GM12878 (cell line): ENCODE data around the gene KCTD6. TPM values are rescaled to one million over a fixed set of nuclear protein-coding genes. Genes with fewer than 3 reads are reported as not detected.

Experiments
- ATAC-seq: fragments of 200-7000 bp; cut with Tn5 transposase; 3 replicates; pipeline ENCODE4 v1.9.1; 2020; ENCODE audit warnings: mild to moderate bottlenecking, moderate library complexity
- BruUV-seq: library from RNA; stranded (reverse); fragments of 400-500 nt; replicated peaks from 2 replicates; lab custom pipeline; 2021; lab: Mats Ljungman, UMichigan
- CTCF ChIA-PET: fragments of 300-600 bp; sonication (Branson Sonifier 250); formaldehyde crosslinking; extraction: SDS; loops from one replicate; lab custom pipeline; 2021; ENCODE audit warnings: inconsistent platforms; lab: Yijun Ruan, JAX
- POLR2A ChIA-PET: fragments of 350-600 bp; formaldehyde crosslinking; extraction: SDS; loops from one replicate; lab custom pipeline; 2021; ENCODE audit warnings: inconsistent platforms; lab: Charles Lee
- RAD21 ChIA-PET: fragments of 300-600 bp; sonication (Branson Sonifier 250); formaldehyde crosslinking; loops from one replicate; lab custom pipeline; 2023; ENCODE audit warnings: antibody characterized with exemption; ENCODE audit not compliant: unreplicated experiment; lab: Charles Lee
- SMC1A ChIA-PET: fragments of 300-600 bp; sonication (Branson Sonifier 250); formaldehyde crosslinking; loops from one replicate; lab custom pipeline; 2023; ENCODE audit not compliant: unreplicated experiment, uncharacterized antibody; lab: Charles Lee
- DNase-seq: peaks from one replicate; pipeline ENCODE4 v3.0.0-alpha.2; 2011; ENCODE audit warnings: low read depth, low spot score
- FAIRE-seq: peaks from 3 replicates; lab custom pipeline; 2011; peaks lifted over from hg19 to GRCh38; lab: Jason Lieb, UNC
- H2AFZ ChIP-seq: 2 replicates; pipeline ENCODE4 v1.6.0; 2011; ENCODE audit warnings: low read depth, low read length, control low read depth; ENCODE audit not compliant: control insufficient read depth
- H3K27ac ChIP-seq: 2 replicates; pipeline ENCODE4 v1.5.1; 2011; ENCODE audit warnings: control low read depth; ENCODE audit not compliant: control insufficient read depth, insufficient read depth
- H3K27me3 ChIP-seq, 2 experiments: replicated peaks in 1 of 2; 2 replicates each; pipeline versions ENCODE4 v1.6.0 to v1.6.1; 2011; ENCODE audit warnings: low read length in 1 of 2; ENCODE audit not compliant: control insufficient read depth in 2 of 2, insufficient read depth in 2 of 2
- H3K36me3 ChIP-seq, 2 experiments: 2 replicates each; pipeline ENCODE4 v1.5.1; 2011; ENCODE audit warnings: low read length in 1 of 2; ENCODE audit not compliant: control insufficient read depth in 2 of 2, insufficient read depth in 2 of 2
- H3K4me1 ChIP-seq: 2 replicates; pipeline ENCODE4 v1.6.1; 2011; ENCODE audit warnings: mild to moderate bottlenecking, low read length, moderate library complexity, mixed read lengths; ENCODE audit not compliant: control insufficient read depth, insufficient read depth
- H3K4me2 ChIP-seq: 2 replicates; pipeline ENCODE4 v1.6.0; 2011; ENCODE audit warnings: control low read depth; ENCODE audit not compliant: control insufficient read depth, insufficient read depth
- H3K4me3 ChIP-seq: fragments of 200-600 bp; sonication (generic); 2 replicates; pipeline ENCODE4 v1.5.1; 2016
- H3K79me2 ChIP-seq: 2 replicates; pipeline ENCODE4 v1.6.0; 2011; ENCODE audit warnings: low read length; ENCODE audit not compliant: control insufficient read depth, insufficient read depth
- H3K9ac ChIP-seq: 2 replicates; pipeline ENCODE4 v1.8.0; 2011; ENCODE audit warnings: low read length, control low read depth, mixed read lengths; ENCODE audit not compliant: control insufficient read depth, insufficient read depth
- H3K9me3 ChIP-seq: replicated peaks from 3 replicates; pipeline ENCODE4 v1.5.1; 2011; ENCODE audit warnings: mild to moderate bottlenecking, low read length; ENCODE audit not compliant: control insufficient read depth, insufficient read depth
- H4K20me1 ChIP-seq: 2 replicates; pipeline ENCODE4 v1.6.0; 2011; ENCODE audit not compliant: control insufficient read depth, insufficient read depth
- CREB1 ChIP-seq: IDR thresholded peaks from 2 replicates; pipeline ENCODE4 v1.6.1; 2012; ENCODE audit warnings: low read depth, mild to moderate bottlenecking, inconsistent platforms
- HCFC1 ChIP-seq: fragments of 150-350 bp; IDR thresholded peaks from 2 replicates; pipeline ENCODE4 v1.6.1; 2014; ENCODE audit warnings: low read length
- MTA2 ChIP-seq: fragments of 450-650 bp; IDR thresholded peaks from 2 replicates; pipeline ENCODE4 v1.6.1; 2016; ENCODE audit warnings: low read depth, mild to moderate bottlenecking, moderate library complexity
- whole genome bisulfite sequencing: methylation state at CpG from one replicate; pipeline ENCODE4 v1.1.6; 2016; ENCODE audit warnings: low lambda C conversion rate; ENCODE audit not compliant: insufficient replicate concordance, insufficient coverage; ENCODE audit errors: missing lambda C conversion rate; 5-methylcytosine and 5-hydroxymethylcytosine counted together
- in situ Hi-C: fragments of 300-500 bp; cut with MboI; formaldehyde crosslinking; loops from 9 replicates; pipeline ENCODE4 v1.14.3; 2018; ENCODE audit warnings: mixed read lengths
- intact Hi-C: fragments of 100-400 bp; cut with micrococcal nuclease; formaldehyde crosslinking; loops from one replicate; pipeline ENCODE4 v1.14.2; 2022; ENCODE audit not compliant: unreplicated experiment
- polyA plus RNA-seq, 11 experiments: library from polyadenylated mRNA; depleted of rRNA in 4 of 11; unstranded in 6 of 11; stranded (reverse) in 5 of 11; fragments of >200 nt; fragmentation: Nextera tagmentation in 4 of 11; fragmentation: Illumina TruSeq in 1 of 11; extraction: Ambion mirVana in 4 of 11; extraction: Trizol in 1 of 11; gene quantifications; 1 replicate in 1 of 11; 2 replicates in 10 of 11; pipeline versions ENCODE4 v1.2.1 to v1.2.3, GENCODE V29; 2011 to 2016; ENCODE audit warnings: inconsistent platforms in 2 of 11, missing spikeins in 2 of 11, low read depth in 1 of 11
- total RNA-seq, 4 experiments: library from RNA; depleted of rRNA in 3 of 4; stranded (reverse); fragments of >200 nt in 3 of 4; fragmentation: Illumina TruSeq in 1 of 4; extraction: Trizol in 1 of 4; gene quantifications; 2 replicates each; pipeline versions ENCODE4 v1.2.1 to v1.2.3, GENCODE V29; 2013 to 2021
- TF ChIP-seq, protein P1 (sequence below): fragments of 150-350 bp; IDR thresholded peaks from 2 replicates; pipeline ENCODE4 v1.6.1; 2016; ENCODE audit warnings: low read depth, low read length
- TF ChIP-seq, protein P2 (sequence below): fragments of 450-650 bp; IDR thresholded peaks from 2 replicates; pipeline ENCODE4 v1.6.1; 2017; ENCODE audit warnings: mild to moderate bottlenecking, moderate library complexity

KCTD6 gene
- total and polyA plus RNA-seq, 10 of the 15 experiments (the other 5 are each of a cell fraction or from before 2014, with no cell fraction given) = 5.2 to 10.7 (median 8.7) TPM

DNA sequence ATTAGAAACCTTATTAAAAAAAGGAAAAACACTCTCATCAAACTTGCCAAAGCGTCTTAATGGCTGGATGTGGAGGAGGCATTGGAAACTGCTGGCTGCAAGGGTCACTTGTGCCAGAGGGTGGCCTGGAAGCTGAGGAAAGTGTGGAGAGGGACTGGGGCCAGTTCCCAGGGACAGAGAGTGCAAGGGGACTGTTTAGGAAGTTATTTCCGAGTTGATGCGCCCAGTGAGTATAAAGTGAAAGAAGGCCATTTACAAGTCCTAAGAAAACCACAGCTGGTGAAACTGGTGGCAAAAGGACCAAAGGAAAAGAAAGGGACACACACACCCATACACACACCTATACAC, 7.2 kb upstream of the KCTD6 start:
- SMC1A ChIA-PET = interaction anchor here (0.6 kb wide), 1 partner anchor 1709 kb away, joined by 3 read pairs; no protein-coding TSS in a partner anchor
- no peak overlapping the region for H3K4me3 ChIP-seq
- H2AFZ ChIP-seq = no peak overlapping the region
- no peaks in the 10 kb centered on the region for H3K36me3 ChIP-seq
- H3K4me1 ChIP-seq = no peaks in the 10 kb centered on the region
- H4K20me1 ChIP-seq = no peaks in the 10 kb centered on the region
- POLR2A ChIA-PET = no interaction called here
- DNase-seq (no peak), FAIRE-seq (no peak), ATAC-seq (no peak)
- H3K27me3 ChIP-seq = peaks cover 0 to 1% of the 10 kb centered on the region in 2 experiments; a peak in 3 of 4 replicates
- H3K27ac ChIP-seq = no peak overlapping the region
- WGBS = 70% methylated on average over 3 of the region's 3 CpGs
- no peak overlapping the region for H3K4me2 ChIP-seq
- intact Hi-C loops (no loop called here), in situ Hi-C loops (loop anchor here (5.0 kb wide), 1 partner anchor 157 kb away; no protein-coding TSS in a partner anchor)
- no peak overlapping the region for H3K9ac ChIP-seq
- no TSS peak for BruUV-seq
- H3K79me2 ChIP-seq = no peaks in the 10 kb centered on the region
- CTCF ChIA-PET = interaction anchor here (1.4 to 2.0 kb wide), 2 partner anchors 10 to 15 kb away, joined by 3 to 8 read pairs; no protein-coding TSS in a partner anchor
- TF ChIP-seq HCFC1 (no peak), CREB1 (no peak), MTA2 (no peak)
- TF ChIP-seq, protein P1, sequence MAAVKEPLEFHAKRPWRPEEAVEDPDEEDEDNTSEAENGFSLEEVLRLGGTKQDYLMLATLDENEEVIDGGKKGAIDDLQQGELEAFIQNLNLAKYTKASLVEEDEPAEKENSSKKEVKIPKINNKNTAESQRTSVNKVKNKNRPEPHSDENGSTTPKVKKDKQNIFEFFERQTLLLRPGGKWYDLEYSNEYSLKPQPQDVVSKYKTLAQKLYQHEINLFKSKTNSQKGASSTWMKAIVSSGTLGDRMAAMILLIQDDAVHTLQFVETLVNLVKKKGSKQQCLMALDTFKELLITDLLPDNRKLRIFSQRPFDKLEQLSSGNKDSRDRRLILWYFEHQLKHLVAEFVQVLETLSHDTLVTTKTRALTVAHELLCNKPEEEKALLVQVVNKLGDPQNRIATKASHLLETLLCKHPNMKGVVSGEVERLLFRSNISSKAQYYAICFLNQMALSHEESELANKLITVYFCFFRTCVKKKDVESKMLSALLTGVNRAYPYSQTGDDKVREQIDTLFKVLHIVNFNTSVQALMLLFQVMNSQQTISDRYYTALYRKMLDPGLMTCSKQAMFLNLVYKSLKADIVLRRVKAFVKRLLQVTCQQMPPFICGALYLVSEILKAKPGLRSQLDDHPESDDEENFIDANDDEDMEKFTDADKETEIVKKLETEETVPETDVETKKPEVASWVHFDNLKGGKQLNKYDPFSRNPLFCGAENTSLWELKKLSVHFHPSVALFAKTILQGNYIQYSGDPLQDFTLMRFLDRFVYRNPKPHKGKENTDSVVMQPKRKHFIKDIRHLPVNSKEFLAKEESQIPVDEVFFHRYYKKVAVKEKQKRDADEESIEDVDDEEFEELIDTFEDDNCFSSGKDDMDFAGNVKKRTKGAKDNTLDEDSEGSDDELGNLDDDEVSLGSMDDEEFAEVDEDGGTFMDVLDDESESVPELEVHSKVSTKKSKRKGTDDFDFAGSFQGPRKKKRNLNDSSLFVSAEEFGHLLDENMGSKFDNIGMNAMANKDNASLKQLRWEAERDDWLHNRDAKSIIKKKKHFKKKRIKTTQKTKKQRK = no peak
- TF ChIP-seq, protein P2, sequence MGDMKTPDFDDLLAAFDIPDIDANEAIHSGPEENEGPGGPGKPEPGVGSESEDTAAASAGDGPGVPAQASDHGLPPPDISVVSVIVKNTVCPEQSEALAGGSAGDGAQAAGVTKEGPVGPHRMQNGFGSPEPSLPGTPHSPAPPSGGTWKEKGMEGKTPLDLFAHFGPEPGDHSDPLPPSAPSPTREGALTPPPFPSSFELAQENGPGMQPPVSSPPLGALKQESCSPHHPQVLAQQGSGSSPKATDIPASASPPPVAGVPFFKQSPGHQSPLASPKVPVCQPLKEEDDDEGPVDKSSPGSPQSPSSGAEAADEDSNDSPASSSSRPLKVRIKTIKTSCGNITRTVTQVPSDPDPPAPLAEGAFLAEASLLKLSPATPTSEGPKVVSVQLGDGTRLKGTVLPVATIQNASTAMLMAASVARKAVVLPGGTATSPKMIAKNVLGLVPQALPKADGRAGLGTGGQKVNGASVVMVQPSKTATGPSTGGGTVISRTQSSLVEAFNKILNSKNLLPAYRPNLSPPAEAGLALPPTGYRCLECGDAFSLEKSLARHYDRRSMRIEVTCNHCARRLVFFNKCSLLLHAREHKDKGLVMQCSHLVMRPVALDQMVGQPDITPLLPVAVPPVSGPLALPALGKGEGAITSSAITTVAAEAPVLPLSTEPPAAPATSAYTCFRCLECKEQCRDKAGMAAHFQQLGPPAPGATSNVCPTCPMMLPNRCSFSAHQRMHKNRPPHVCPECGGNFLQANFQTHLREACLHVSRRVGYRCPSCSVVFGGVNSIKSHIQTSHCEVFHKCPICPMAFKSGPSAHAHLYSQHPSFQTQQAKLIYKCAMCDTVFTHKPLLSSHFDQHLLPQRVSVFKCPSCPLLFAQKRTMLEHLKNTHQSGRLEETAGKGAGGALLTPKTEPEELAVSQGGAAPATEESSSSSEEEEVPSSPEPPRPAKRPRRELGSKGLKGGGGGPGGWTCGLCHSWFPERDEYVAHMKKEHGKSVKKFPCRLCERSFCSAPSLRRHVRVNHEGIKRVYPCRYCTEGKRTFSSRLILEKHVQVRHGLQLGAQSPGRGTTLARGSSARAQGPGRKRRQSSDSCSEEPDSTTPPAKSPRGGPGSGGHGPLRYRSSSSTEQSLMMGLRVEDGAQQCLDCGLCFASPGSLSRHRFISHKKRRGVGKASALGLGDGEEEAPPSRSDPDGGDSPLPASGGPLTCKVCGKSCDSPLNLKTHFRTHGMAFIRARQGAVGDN = no peak
- RAD21 ChIA-PET = no interaction called here
- H3K9me3 ChIP-seq = no peaks in the 10 kb centered on the region
